GM19238 (cell line): ENCODE data around the gene LDHB.
"Not testable (repeated sequence)": the region's sequence is repeated elsewhere in the genome, so short reads cannot be mapped to it uniquely, and the experiment has no call there.

Experiments used
- DNase-seq: peaks from one replicate; pipeline ENCODE4 v3.0.0; 2011; ENCODE audit warnings: low spot score; ENCODE audit not compliant: insufficient read length

The LDHB gene

DNA sequence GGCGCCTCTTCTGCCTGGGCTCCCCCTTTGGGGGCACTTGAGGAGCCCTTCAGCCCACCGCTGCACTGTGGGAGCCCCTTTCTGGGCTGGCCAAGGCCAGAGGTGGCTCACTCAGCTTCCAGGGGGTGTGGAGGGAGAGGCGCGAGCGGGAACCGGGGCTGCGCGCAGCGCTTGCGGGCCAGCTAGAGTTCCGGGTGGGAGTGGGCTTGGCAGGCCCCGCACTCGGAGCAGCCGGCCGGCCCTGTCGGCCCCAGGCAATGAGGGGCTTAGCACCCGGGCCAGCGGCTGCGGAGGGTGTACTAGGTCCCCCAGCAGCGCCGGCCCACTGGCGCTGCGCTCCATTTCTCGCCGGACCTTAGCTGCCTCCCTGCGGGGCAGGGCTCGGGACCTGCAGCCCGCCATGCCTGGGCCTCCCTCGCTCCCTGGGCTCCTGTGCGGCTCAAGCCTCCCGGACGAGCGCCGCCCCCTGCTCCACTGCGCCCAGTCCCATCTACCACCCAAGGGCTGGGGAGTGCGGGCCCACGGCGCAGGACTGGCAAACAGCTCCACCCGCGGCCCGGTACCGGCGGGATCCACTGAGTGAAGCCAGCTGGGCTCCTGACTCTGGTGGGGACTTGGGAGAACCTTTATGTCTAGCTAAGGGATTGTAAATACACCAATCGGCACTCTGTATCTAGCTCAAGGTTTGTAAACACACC lies 3.9 kb upstream of the LDHB start:
- not testable (repeated sequence) for DNase-seq

DNA sequence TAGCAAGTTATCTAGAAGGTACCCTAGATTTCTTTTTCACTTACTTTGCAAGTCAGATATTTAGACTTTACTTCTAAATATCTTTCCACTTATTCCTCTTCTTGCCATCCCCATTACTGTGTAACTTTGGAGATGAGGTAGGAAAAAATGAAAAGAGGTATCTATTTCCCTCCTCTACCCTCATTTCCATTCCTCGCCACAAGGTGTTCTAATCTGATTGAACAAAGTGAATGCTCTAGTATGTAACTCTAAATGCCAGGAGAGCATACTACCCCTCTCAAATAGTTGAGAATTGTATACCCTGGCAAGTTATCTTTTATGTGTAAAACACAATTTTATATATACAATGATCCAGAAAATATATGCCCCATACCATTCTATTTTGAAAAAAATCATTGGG lies 1.7 kb upstream of the LDHB start:
- DNase-seq = no peak

GRCh38 chr12:21656905-21657325 lies 727 bp downstream of the LDHB start:
- DNase-seq = no peak

DNA sequence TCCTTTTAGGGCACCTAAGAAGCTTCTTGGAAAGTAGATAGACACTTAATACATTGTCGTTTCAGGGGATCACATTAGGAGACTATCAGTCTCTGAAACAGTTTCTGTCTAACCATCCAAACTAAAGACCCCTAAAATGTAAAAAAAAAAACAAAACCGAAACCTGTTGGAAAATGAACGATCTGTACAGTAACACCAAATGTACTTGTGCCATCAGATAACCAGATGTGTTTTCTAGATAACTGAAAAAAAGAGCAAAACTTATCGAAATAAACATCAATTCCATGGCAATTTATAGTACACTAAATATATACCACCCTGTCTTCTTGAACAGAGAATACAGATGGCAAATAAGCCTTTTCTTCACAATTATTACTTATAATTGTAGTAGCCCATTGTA lies 2.1 kb downstream of the LDHB start:
- no peak for DNase-seq

GRCh38 chr12:21651821-21652220 lies 5.8 kb downstream of the LDHB start:
- no peak for DNase-seq

GRCh38 chr12:21650997-21651396 lies 6.6 kb downstream of the LDHB start:
- DNase-seq = no peak

- DNase-seq = no peak
Measured at GRCh38 chr12:21649034-21649433, 8.6 kb downstream of the LDHB start.

DNA sequence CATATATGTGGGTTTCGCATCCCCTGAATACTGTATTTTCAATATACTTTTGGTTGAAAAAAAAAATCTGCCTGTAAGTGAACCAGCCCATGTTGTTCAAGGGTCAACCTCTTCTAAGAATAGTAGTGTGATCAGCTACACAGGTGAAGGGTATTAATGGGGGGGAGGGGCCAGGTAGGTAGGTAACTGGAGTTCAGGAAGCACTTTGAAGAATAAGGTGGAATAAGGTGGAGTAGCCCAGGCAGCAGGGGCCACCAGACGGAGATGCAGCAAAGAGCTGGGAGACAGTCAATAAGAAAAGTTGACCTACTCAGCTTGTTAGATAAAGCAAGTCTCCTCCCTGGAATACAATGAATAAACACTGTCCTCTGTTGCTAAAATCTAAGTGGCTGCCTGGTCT lies 9.3 kb downstream of the LDHB start:
- no peak for DNase-seq

DNA sequence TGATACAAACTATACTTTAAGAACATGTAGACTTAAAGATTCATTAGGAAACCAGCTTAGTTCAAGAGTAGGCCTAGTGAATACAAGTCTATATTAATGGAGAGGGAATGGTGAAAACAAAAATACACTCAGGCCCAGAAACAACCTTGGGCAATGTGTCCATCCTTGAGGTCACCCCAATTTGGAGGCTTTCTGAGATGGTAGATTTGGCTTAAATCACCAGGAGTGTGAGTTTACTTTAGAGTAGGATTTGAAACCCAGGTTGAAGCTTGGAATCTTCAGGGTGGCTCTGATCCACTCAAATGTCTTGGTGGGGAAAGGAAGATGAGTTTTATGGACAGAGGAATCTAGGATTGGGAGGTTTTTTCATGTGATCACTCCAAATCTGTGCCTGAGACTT lies 10.5 kb downstream of the LDHB start:
- DNase-seq = no peak

- DNase-seq = not testable (repeated sequence)
Measured at GRCh38 chr12:21645041-21645500, 12.6 kb downstream of the LDHB start.

DNA sequence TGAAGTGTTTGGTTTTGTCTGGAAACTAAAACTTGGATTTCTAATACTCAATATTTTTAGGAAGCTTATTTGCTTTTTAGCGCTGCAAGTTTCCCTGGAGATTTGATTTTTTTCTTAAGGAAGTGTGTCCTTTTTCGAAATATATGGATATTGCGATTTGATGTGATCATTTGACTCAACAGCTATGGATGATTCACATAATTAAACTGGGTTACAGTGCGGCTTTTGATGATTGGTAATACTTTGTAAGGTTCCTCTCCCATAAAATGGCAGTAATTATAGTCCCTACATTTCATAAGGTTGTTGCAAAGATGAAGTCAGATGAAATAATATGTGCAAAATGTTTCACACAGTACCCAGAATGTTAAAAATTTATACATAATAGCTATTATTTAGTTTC lies 13.1 kb downstream of the LDHB start:
- DNase-seq = no peak

DNA sequence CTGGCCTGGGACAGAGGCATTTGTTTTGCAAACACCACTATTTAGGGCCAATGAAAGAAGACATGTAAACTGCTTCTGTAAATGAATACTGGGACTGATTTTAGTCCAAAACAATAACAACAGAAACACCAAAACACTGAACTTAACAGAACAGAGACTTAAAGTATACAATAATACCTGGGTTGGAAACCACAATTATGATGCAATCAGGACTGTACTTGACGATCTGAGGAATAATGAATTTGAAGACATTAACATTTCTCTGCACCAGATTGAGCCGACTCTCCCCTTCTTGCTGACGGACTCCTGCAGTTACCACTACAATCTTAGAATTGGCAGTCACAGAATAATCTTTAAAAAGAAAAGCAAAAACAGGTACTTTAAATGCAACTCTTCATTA lies 13.9 kb downstream of the LDHB start:
- no peak for DNase-seq

GRCh38 chr12:21642707-21643389 lies 14.8 kb downstream of the LDHB start:
- DNase-seq = no peak

- DNase-seq = no peak
Measured at GRCh38 chr12:21638054-21638891, 19.4 kb downstream of the LDHB start.

- DNase-seq = no peak
Measured at GRCh38 chr12:21634245-21634644, 23.4 kb downstream of the LDHB start.

DNA sequence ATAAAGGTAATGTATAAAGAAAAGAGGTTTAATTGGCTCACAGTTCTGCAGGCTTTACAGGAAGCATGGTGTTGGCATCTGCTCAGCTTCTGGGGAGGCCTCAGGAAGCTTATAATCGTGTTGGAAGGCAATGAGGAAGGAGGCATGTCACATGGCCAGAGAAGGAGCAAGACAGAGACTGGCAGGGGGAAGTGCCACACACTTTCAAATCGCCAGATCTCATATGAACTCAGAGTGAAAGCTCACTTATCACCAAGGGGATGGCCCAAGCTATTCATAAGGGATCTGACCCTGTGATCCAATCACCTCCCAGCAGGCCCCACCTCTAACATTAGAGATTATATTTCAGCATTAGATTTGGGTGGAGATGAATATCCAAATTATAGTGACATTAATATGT lies 26.3 kb downstream of the LDHB start:
- DNase-seq = no peak

DNA sequence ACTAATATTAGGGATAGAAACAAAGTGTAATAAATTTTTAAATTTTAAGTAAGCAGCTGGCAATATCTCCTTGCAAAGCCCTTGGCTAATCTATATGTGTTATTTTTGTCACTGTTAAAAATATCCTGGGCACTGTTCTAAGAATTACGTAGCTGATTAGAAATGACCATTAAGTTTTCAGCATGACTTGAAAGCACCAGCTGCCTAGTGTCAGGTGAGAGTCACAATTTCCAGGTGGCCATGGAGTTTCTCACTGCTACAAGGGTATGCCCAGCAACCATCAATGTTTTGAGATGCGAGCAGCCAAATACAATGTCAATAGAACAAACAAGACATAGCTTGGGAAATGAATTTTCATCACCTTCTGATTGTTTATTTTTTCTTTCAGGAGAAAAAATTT lies 29.7 kb downstream of the LDHB start:
- no peak for DNase-seq

DNA sequence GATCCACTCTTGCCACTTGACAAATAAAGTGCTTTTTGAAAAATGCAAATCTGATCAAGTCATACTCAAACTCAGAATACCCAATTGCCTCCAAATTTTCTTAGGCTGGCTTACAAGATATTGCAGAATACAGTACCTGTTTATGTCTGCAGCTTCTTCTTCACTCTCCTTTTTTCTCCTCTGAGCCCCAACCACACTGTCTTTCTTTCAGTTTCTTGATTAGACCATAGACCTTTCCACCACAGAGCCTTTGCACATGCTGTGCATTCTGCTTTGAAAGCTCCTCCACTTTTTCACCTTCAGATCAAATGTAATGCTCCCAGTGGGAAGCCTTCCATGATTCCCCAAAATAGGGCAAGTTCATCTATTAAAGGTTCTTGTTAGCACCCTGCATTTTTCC lies 39.1 kb downstream of the LDHB start:
- no peak for DNase-seq

GRCh38 chr12:21617030-21617429 lies 40.6 kb downstream of the LDHB start:
- no peak for DNase-seq

GRCh38 chr12:21615431-21615830 lies 42.2 kb downstream of the LDHB start:
- DNase-seq = no peak

- no peak for DNase-seq
Measured at GRCh38 chr12:21614506-21614905, 43.1 kb downstream of the LDHB start.

- no peak for DNase-seq
Measured at GRCh38 chr12:21613931-21614330, 43.7 kb downstream of the LDHB start.
